GM06990 (cell line): Measurements from ENCODE around the gene SENP5.
"Not testable (repeated sequence)": the region's sequence is repeated elsewhere in the genome, so short reads cannot be mapped to it uniquely, and the experiment has no call there.

Experiments used
- DNase-seq: peaks from one replicate; pipeline ENCODE4 v3.0.0-alpha.2; 2011; ENCODE audit not compliant: insufficient read length; ENCODE audit errors: extremely low read depth
- H3K27me3 ChIP-seq: replicated peaks from 2 replicates; pipeline ENCODE4 v1.6.0; 2011; ENCODE audit warnings: low read length; ENCODE audit not compliant: control insufficient read depth, insufficient read depth
- H3K36me3 ChIP-seq: 2 replicates; pipeline ENCODE4 v1.5.1; 2011; ENCODE audit warnings: low read length; ENCODE audit not compliant: control insufficient read depth, insufficient read depth
- H3K4me3 ChIP-seq: replicated peaks from 2 replicates; pipeline ENCODE4 v1.5.1; 2011; ENCODE audit warnings: low read depth, mild to moderate bottlenecking, control low read depth, low read length
- TF ChIP-seq, protein P1 (sequence below): IDR thresholded peaks from 2 replicates; pipeline ENCODE4 v1.5.1; 2011; ENCODE audit warnings: low read length, control low read depth, mild to moderate bottlenecking, inconsistent platforms; ENCODE audit not compliant: insufficient read depth, poor library complexity, severe bottlenecking

SENP5 gene

DNA sequence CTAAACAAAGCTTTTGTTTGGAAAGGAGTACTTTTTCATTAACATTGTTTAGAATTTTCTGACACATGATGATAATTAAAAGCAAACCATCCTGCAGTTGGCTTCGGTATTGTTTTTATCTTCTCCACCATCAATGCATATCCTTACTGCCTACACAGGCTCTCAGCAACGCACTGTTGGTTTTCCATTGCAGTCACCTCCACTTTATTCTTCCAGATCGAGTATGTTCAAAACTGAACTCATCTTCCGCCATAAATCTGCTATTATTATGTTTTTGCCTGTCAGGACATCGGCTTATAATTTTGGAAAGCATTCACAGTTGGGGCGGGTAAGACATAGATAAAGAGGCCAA, 589 bp upstream of the SENP5 start:
- H3K27me3 ChIP-seq: no peaks in the 10 kb centered on the region
- DNase-seq: no peak
- no peaks in the 10 kb centered on the region; the same call in 1 of the 2 replicates for H3K36me3 ChIP-seq
- TF ChIP-seq, protein P1, sequence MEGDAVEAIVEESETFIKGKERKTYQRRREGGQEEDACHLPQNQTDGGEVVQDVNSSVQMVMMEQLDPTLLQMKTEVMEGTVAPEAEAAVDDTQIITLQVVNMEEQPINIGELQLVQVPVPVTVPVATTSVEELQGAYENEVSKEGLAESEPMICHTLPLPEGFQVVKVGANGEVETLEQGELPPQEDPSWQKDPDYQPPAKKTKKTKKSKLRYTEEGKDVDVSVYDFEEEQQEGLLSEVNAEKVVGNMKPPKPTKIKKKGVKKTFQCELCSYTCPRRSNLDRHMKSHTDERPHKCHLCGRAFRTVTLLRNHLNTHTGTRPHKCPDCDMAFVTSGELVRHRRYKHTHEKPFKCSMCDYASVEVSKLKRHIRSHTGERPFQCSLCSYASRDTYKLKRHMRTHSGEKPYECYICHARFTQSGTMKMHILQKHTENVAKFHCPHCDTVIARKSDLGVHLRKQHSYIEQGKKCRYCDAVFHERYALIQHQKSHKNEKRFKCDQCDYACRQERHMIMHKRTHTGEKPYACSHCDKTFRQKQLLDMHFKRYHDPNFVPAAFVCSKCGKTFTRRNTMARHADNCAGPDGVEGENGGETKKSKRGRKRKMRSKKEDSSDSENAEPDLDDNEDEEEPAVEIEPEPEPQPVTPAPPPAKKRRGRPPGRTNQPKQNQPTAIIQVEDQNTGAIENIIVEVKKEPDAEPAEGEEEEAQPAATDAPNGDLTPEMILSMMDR: no peak
- H3K4me3 ChIP-seq: peak overlapping the region; percentile 90

DNA sequence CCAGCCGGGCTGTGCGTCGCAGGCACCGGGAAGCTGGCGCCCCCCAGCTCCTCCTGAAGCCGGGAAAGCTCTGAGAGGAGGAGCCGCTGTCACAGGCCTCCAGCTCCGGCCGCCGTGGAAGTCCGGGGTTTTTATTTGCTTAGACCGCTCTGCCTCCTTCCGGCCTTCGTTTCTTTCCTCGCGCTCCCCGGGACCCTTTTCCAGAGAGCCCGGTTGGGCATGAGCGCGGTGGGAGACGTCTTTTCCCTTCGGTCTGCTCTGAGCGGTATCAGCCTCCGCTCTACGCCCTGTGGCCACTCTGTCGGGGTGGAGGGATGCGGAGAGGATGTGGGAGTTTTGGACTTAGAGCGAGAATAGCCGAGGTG, 559 bp downstream of the SENP5 start:
- no peaks in the 10 kb centered on the region; the same call in 1 of the 2 replicates for H3K36me3 ChIP-seq
- TF ChIP-seq, protein P1: no peak
- H3K27me3 ChIP-seq: no peaks in the 10 kb centered on the region
- peak overlapping the region; percentile 90 for H3K4me3 ChIP-seq
- DNase-seq: no peak

DNA sequence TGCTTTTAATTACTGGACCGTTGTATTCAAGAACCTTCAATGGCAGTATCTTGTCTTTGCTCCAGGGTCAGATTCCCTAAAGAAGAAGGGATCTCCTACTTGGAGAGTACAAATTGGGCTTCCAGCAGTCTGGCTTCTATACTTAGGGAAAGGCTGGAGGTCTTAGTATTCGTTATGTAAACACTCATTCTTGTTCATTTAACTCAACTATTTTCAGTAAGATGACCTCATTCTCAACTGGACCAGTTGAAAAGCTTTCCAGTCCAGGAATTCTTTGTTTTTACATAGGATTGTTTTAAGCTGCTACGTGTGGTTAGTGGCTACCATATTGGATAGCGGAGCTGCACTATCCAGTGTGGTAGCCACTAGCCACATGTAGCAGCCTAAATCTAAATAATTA, 4.6 kb downstream of the SENP5 start:
- no peak overlapping the region for H3K4me3 ChIP-seq
- no peak for DNase-seq
- TF ChIP-seq, protein P1: no peak
- no peaks in the 10 kb centered on the region for H3K27me3 ChIP-seq
- H3K36me3 ChIP-seq: no peaks in the 10 kb centered on the region; the same call in 1 of the 2 replicates

DNA sequence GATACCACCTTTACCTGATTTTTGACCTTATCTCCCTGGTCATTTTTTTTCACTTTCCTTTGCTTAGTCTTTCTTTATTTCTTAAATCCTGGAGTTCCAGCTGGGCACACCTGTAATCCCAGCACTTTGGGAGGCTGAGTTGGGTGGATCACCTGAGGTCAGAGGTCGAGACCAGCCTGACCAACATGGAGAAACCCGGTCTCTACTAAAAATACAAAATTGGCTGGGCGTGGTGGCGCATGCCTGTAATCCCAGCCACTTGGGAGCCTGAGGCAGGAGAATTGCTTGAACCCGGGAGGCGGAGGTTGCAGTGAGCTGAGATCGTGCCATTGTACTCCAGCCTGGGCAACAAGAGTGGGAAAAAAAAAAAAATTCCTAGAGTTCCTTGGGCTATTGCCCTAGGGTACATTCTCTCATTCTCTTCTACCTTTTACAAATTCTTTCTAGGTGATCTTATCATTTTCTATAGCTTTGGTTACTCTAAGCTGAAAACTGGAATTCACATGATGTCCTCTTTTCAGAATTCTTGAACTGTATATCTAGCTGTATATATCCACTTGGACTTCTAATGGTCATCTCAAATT, 6.9 kb downstream of the SENP5 start:
- DNase-seq, H3K4me3 ChIP-seq, H3K36me3 ChIP-seq, H3K27me3 ChIP-seq: not testable (repeated sequence)

DNA sequence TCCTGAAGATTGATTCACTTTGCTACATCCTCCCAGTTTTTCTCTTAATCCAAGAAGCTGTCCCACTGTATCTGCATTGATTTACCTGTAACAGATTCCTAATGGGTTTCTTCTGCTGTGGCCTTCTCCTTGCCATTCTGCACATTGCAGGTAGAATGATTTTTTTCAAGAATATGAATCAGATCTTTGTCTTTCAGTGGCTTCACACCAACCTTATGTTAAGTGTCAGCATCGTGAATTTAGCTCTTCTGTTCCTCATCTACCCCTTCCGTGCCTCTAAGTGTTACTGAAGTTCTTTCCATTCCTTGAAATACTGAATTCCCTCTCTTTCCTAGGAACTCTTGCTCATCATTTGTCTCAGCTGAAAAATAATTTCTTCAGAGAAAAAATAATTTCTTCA, 7.5 kb downstream of the SENP5 start:
- H3K36me3 ChIP-seq: no peaks in the 10 kb centered on the region; the same call in 1 of the 2 replicates
- no peak for DNase-seq
- no peak overlapping the region for H3K4me3 ChIP-seq
- TF ChIP-seq, protein P1: no peak
- H3K27me3 ChIP-seq: no peaks in the 10 kb centered on the region

DNA sequence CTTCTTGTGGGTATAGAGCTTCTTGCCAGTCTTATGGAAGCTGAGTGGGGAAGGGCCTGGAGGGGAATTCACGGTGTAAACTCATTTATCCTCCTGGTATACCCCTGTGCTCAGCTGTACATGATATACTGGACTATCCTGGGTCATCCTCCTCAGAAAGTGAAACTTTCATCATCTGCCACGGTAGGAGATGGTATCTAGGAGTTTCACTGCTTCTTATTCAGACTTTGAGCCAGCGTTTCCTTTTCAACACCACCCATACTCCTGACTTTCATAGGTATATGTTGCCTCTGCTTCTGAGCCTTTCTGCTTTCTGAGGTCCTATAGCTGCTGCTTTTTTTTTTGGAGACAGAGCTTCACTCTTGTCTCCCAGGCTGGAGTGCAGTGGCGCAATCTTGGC, 15.6 kb downstream of the SENP5 start:
- Histone ChIP-seq H3K36me3 (no peaks in the 10 kb centered on the region), H3K4me3 (peak overlapping the region; percentile 35; the same call in 1 of the 2 replicates), H3K27me3 (no peaks in the 10 kb centered on the region)
- peak; percentile 20 for DNase-seq
- TF ChIP-seq, protein P1: no peak
